ENCODE data around the gene S1PR5. TPM values are rescaled to one million over a fixed set of nuclear protein-coding genes. Genes with fewer than 3 reads are reported as not detected.

S1PR5 gene
- total RNA-seq, 2 experiments from 2014 or later = 0.55 to 0.92 TPM

DNA sequence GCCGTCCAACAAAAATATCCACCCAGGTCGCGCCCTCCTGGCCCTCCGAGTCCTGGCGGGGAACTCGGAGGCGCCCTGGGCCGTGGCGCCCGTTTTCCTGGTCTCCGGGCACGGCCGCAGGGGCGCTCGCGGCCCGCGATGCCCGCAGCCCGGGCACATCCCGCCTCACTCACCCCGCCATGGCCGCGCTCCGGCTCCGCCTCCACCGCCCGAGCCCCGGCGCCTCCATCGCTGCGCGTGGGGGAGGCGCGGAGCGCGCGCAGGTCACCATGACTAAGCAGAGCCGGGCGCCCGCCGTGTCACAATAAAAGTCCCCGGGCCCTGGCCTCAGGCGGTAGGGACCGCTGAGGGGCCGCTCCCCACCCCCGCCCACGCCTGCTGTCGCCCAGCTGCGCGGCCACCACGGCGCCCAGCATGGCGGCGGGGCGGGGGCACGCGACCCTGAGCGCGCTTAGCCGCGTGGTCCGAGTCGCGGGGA lies 14.7 kb downstream of the S1PR5 start:
- Mint-ChIP-seq H3K9me3 (no peaks in the 10 kb centered on the region), H3K4me3 (peak overlapping the region; percentile 88), H3K36me3 (ENCODE audit: low read depth) (peaks cover 17% of the 10 kb centered on the region), H3K4me1 (ENCODE audit: low read depth) (peaks cover 30% of the 10 kb centered on the region), H3K27me3 (no peaks in the 10 kb centered on the region), H3K27ac (peak overlapping the region; percentile 52)
- Histone ChIP-seq H3K27me3 (ENCODE audit: control insufficient read depth in 1 of 2, insufficient read depth in 2 of 2, low read length in 2 of 2) (no peaks in the 10 kb centered on the region), H3K27ac (ENCODE audit: low read depth in 1 of 2, low read length in 2 of 2) (peak overlapping the region; percentile 67), H3K4me1 (ENCODE audit: insufficient read depth, low read length) (peaks cover 52% of the 10 kb centered on the region), H3K4me3 (ENCODE audit: low read length) (peak overlapping the region; percentile 84), H3K9me3 (ENCODE audit: control insufficient read depth in 1 of 2, insufficient read depth in 1 of 2, low read length in 2 of 2) (no peaks in the 10 kb centered on the region), H3K36me3 (ENCODE audit: insufficient read depth, low read length) (peaks cover 15% of the 10 kb centered on the region)
- ChIA-PET CTCF (interaction anchor here (0.6 to 2.3 kb wide), 2 partner anchors 24 to 63 kb away, joined by 5 to 6 read pairs; partner anchors contain the start of gene KRI1), POLR2A (interaction anchor here (0.7 to 1.6 kb wide), 3 partner anchors 63 to 232 kb away, joined by 3 to 7 read pairs (median 4); partner anchors contain the start of genes CDKN2D, ICAM1 and KRI1)
- peak; percentile 93 for ATAC-seq (ENCODE audit: poor library complexity)
- intact Hi-C loops (cut with DNase I, micrococcal nuclease) = loop anchor here (2.0 to 10.0 kb wide), 3 partner anchors 40 to 152 kb away; partner anchors contain the start of genes ATG4D (in 1 of the 2) and ILF3 (in 1 of the 2)
- DNase-seq = peak; percentile 75 to 94 (median 86)
- TF ChIP-seq, protein P1, sequence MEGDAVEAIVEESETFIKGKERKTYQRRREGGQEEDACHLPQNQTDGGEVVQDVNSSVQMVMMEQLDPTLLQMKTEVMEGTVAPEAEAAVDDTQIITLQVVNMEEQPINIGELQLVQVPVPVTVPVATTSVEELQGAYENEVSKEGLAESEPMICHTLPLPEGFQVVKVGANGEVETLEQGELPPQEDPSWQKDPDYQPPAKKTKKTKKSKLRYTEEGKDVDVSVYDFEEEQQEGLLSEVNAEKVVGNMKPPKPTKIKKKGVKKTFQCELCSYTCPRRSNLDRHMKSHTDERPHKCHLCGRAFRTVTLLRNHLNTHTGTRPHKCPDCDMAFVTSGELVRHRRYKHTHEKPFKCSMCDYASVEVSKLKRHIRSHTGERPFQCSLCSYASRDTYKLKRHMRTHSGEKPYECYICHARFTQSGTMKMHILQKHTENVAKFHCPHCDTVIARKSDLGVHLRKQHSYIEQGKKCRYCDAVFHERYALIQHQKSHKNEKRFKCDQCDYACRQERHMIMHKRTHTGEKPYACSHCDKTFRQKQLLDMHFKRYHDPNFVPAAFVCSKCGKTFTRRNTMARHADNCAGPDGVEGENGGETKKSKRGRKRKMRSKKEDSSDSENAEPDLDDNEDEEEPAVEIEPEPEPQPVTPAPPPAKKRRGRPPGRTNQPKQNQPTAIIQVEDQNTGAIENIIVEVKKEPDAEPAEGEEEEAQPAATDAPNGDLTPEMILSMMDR (IDR thresholded peaks at IDR 0.05) = no peak

DNA sequence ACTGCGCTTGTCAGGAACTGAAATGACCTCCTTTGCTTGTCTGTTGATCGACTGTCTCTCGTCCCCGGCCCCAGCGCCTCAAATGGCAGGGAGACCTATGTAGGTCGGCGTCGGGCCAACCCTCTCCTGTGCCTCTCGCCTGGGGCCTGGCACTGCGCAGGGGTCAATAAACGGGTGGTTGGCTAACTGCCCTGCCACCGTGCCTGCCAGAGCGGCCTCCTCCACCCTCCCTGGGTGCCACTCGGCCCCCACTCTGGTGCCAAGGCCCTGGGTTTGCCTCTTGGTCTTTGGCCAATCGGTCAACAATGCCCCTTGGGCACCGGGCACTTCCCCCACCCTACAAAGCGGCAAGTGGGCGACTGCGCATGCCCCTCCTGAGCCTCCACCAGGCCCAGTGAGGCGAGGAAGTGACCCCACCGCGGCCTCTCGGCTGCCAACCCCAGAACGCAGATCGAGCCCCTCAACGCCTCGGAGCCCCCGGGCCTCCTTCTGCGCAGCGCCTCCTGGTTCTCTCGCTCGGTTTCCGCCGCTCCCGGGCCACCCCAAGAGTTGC lies 15.2 kb downstream of the S1PR5 start:
- TF ChIP-seq, protein P1 (IDR thresholded peaks at IDR 0.05) = peak; percentile 21

DNA sequence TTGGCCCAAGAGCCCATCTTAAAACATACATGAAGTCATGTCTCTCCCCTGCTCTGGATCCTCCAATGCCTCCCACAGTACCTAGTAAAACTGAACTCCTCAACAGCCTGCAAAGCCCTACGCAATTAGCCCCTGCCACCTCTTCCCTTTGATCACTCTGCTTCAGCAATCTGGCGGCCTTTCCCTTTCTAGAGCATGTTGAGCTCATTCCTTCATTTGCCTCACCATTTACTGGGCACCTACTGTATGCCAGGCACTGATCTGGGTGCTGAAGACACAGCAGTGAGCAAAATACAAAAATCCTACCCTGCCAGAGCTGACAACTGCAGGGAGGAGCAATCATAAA lies 17.0 kb downstream of the S1PR5 start:
- ATAC-seq (ENCODE audit: poor library complexity) = no peak
- H3K9me3 ChIP-seq (ENCODE audit: control insufficient read depth in 1 of 2, insufficient read depth in 1 of 2, low read length in 2 of 2) = no peaks in the 10 kb centered on the region
- H3K27me3 Mint-ChIP-seq = no peaks in the 10 kb centered on the region
- no peak for DNase-seq
- peaks cover 54% of the 10 kb centered on the region for H3K4me1 ChIP-seq (ENCODE audit: insufficient read depth, low read length)
- ChIA-PET POLR2A (no interaction called here), CTCF (interaction anchor here (1.3 kb wide), 1 partner anchor 17 kb away, joined by 3 read pairs; no protein-coding TSS in a partner anchor)
- TF ChIP-seq, protein P1 (IDR thresholded peaks at IDR 0.05) = no peak
- peak overlapping the region; percentile 31 for H3K27ac Mint-ChIP-seq
- peak overlapping the region; percentile 87 for H3K4me3 Mint-ChIP-seq
- H3K36me3 ChIP-seq (ENCODE audit: insufficient read depth, low read length) = peaks cover 28% of the 10 kb centered on the region
- H3K4me3 ChIP-seq (ENCODE audit: low read length) = no peak overlapping the region
- H3K27ac ChIP-seq (ENCODE audit: low read depth in 1 of 2, low read length in 2 of 2) = no peak overlapping the region
- H3K9me3 Mint-ChIP-seq = no peaks in the 10 kb centered on the region
- peaks cover 28% of the 10 kb centered on the region for H3K4me1 Mint-ChIP-seq (ENCODE audit: low read depth)
- no peaks in the 10 kb centered on the region for H3K27me3 ChIP-seq (ENCODE audit: control insufficient read depth in 1 of 2, insufficient read depth in 2 of 2, low read length in 2 of 2)
- H3K36me3 Mint-ChIP-seq (ENCODE audit: low read depth) = peaks cover 27% of the 10 kb centered on the region
- intact Hi-C loops (cut with DNase I, micrococcal nuclease) = loop anchor here (5.0 to 10.0 kb wide), 2 partner anchors 42 to 155 kb away; partner anchors contain the start of genes ATG4D (in 1 of the 2) and ILF3 (in 1 of the 2)

More for the DNA sequence above, 15.2 kb downstream of the S1PR5 start:
- H3K4me3 ChIP-seq (ENCODE audit: low read length) = peak overlapping the region; percentile 84
- H3K4me3 Mint-ChIP-seq = peak overlapping the region; percentile 88
- no peaks in the 10 kb centered on the region for H3K27me3 ChIP-seq (ENCODE audit: control insufficient read depth in 1 of 2, insufficient read depth in 2 of 2, low read length in 2 of 2)
- no peaks in the 10 kb centered on the region for H3K9me3 Mint-ChIP-seq
- peak overlapping the region; percentile 67 for H3K27ac ChIP-seq (ENCODE audit: low read depth in 1 of 2, low read length in 2 of 2)
- ATAC-seq (ENCODE audit: poor library complexity) (peak; percentile 20), DNase-seq (peak in 9 of 14 experiments; percentile 14 to 53 (median 26))
- ChIA-PET CTCF (interaction anchor here (0.8 to 2.3 kb wide), 2 partner anchors 23 to 86 kb away, joined by 3 to 6 read pairs; no protein-coding TSS in a partner anchor), POLR2A (interaction anchor here (0.7 kb wide), 1 partner anchor 64 kb away, joined by 3 read pairs; the partner anchor contains the start of gene KRI1)
- no peaks in the 10 kb centered on the region for H3K9me3 ChIP-seq (ENCODE audit: control insufficient read depth in 1 of 2, insufficient read depth in 1 of 2, low read length in 2 of 2)
- peaks cover 20% of the 10 kb centered on the region for H3K36me3 ChIP-seq (ENCODE audit: insufficient read depth, low read length)
- H3K27me3 Mint-ChIP-seq = no peaks in the 10 kb centered on the region
- peaks cover 34% of the 10 kb centered on the region for H3K4me1 Mint-ChIP-seq (ENCODE audit: low read depth)
- peaks cover 21% of the 10 kb centered on the region for H3K36me3 Mint-ChIP-seq (ENCODE audit: low read depth)
- H3K27ac Mint-ChIP-seq = peak overlapping the region; percentile 52
- intact Hi-C loops (cut with DNase I, micrococcal nuclease) = loop anchor here (2.0 to 10.0 kb wide), 3 partner anchors 40 to 153 kb away; partner anchors contain the start of genes ATG4D (in 1 of the 2) and ILF3 (in 1 of the 2)
- peaks cover 56% of the 10 kb centered on the region for H3K4me1 ChIP-seq (ENCODE audit: insufficient read depth, low read length)

All from CD4-positive, alpha-beta T cell (primary cell).